Glomerular endothelial cell (primary cell): ENCODE results near the gene CDT1. TPM values are rescaled to one million over a fixed set of nuclear protein-coding genes. Genes with fewer than 3 reads are reported as not detected.

Experiments
- DNase-seq: peaks from one replicate; pipeline ENCODE4 v3.0.0-alpha.2; 2011; ENCODE audit warnings: low read depth, low spot score; ENCODE audit errors: extremely low read depth
- total RNA-seq: library from RNA; depleted of rRNA; stranded (reverse); fragments of >200 nt; gene quantifications from 2 replicates; pipeline ENCODE4 v1.2.3, GENCODE V29; 2015

The CDT1 gene
- total RNA-seq, 1 donor from 2014 or later: 17.8 TPM

GRCh38 chr16:88835383-88835782, 31.8 kb downstream of the CDT1 start:
- DNase-seq: no peak

GRCh38 chr16:88835818-88836217, 32.2 kb downstream of the CDT1 start:
- no peak for DNase-seq

- DNase-seq: no peak
These were observed 33.2 kb downstream of the CDT1 start for GRCh38 chr16:88836791-88837190.

GRCh38 chr16:88837806-88838205, 34.2 kb downstream of the CDT1 start:
- DNase-seq: no peak

- no peak for DNase-seq
These were observed 35.0 kb downstream of the CDT1 start for GRCh38 chr16:88838566-88838965.

- no peak for DNase-seq
These were observed 35.5 kb downstream of the CDT1 start for GRCh38 chr16:88839026-88839529.

- DNase-seq: no peak
These were observed 36.4 kb downstream of the CDT1 start for GRCh38 chr16:88839745-88840599.

GRCh38 chr16:88840600-88841215, 37.1 kb downstream of the CDT1 start:
- no peak for DNase-seq

GRCh38 chr16:88841521-88842307, 38.1 kb downstream of the CDT1 start:
- no peak for DNase-seq

- DNase-seq: no peak
These were observed 38.7 kb downstream of the CDT1 start for GRCh38 chr16:88842308-88842756.

- DNase-seq: no peak
These were observed 39.2 kb downstream of the CDT1 start for GRCh38 chr16:88842806-88843205.

- no peak for DNase-seq
These were observed 39.7 kb downstream of the CDT1 start for GRCh38 chr16:88843256-88843655.

- no peak for DNase-seq
These were observed 40.9 kb downstream of the CDT1 start for GRCh38 chr16:88844419-88845036.

GRCh38 chr16:88846088-88846487, 42.5 kb downstream of the CDT1 start:
- no peak for DNase-seq

GRCh38 chr16:88847654-88848053, 44.1 kb downstream of the CDT1 start:
- DNase-seq: no peak

GRCh38 chr16:88848557-88848956, 45.0 kb downstream of the CDT1 start:
- no peak for DNase-seq

GRCh38 chr16:88850531-88851199, 47.1 kb downstream of the CDT1 start:
- no peak for DNase-seq

GRCh38 chr16:88851616-88852015, 48.0 kb downstream of the CDT1 start:
- DNase-seq: no peak

GRCh38 chr16:88853325-88853941, 49.8 kb downstream of the CDT1 start:
- no peak for DNase-seq
